BLaER1 treated with 17β-estradiol and CSF1 and Interleukin-3, amounts not matched to agents 10 nM and 100 nM (cell line): Measurements from ENCODE around the gene DIP2A.

Experiments used
- H3K27ac ChIP-seq, 11 experiments: shearing (Covaris generic); formaldehyde crosslinking; 2 replicates each; pipeline ENCODE4 v1.8.1; 2022
- H3K27me3 ChIP-seq, 11 experiments: shearing (Covaris generic); formaldehyde crosslinking; 2 replicates each; pipeline ENCODE4 v1.8.1; 2022
- H3K36me3 ChIP-seq, 11 experiments: shearing (Covaris generic); formaldehyde crosslinking; 2 replicates each; pipeline ENCODE4 v1.8.1; 2022
- H3K4me1 ChIP-seq, 10 experiments: shearing (Covaris generic); formaldehyde crosslinking; 2 replicates each; pipeline ENCODE4 v1.8.1; 2022
- H3K4me2 ChIP-seq, 11 experiments: shearing (Covaris generic); formaldehyde crosslinking; 2 replicates each; pipeline ENCODE4 v1.8.1; 2022
- H3K4me3 ChIP-seq, 10 experiments: shearing (Covaris generic); formaldehyde crosslinking; 2 replicates each; pipeline ENCODE4 v1.8.1; 2022
- H3K9ac ChIP-seq, 11 experiments: shearing (Covaris generic); formaldehyde crosslinking; 2 replicates each; pipeline ENCODE4 v1.8.1; 2022
- H3K9me3 ChIP-seq, 11 experiments: shearing (Covaris generic); formaldehyde crosslinking; replicated peaks in 1 of 11; 2 replicates each; pipeline ENCODE4 v1.8.1; 2022
- H4K20me1 ChIP-seq, 11 experiments: shearing (Covaris generic); formaldehyde crosslinking; 2 replicates each; pipeline ENCODE4 v1.8.1; 2022
- Cebpa-rat ChIP-seq, 11 experiments: shearing (Covaris generic); IDR thresholded peaks; 2 replicates each; pipeline ENCODE4 v1.8.1; 2022

Gene DIP2A

DNA sequence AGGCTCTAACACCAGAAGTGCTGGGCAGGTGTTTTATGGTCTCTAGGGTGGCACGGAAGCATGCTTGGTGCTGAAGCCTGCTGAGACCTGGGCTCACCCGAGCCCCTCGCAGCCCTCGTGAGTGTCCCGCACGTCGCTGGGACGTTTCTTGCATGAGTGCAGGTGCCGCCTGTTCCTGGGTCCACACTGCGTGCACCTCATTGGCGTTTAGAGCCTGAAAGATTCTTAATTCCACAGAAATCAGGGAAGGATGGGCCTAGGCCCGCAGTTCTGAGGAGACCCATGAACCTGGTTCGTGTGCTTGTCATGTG, 43.8 kb upstream of the DIP2A start:
- peaks cover 0 to 29% (median 25%) of the 10 kb centered on the region in 10 experiments; a peak in 16 of 20 replicates for H3K4me1 ChIP-seq
- TF ChIP-seq Cebpa-rat (IDR thresholded peaks at IDR 0.05), result no peak
- no peaks in the 10 kb centered on the region for H3K9me3 ChIP-seq
- peaks cover 51 to 81% (median 65%) of the 10 kb centered on the region in 11 experiments for H3K36me3 ChIP-seq
- no peak overlapping the region for H3K4me3 ChIP-seq
- H3K27me3 ChIP-seq, result no peaks in the 10 kb centered on the region
- H3K27ac ChIP-seq, result no peak overlapping the region
- peaks cover 0 to 20% (median 0%) of the 10 kb centered on the region in 11 experiments; a peak in 5 of 22 replicates for H4K20me1 ChIP-seq
- no peak overlapping the region for H3K4me2 ChIP-seq
- H3K9ac ChIP-seq, result no peak overlapping the region

DNA sequence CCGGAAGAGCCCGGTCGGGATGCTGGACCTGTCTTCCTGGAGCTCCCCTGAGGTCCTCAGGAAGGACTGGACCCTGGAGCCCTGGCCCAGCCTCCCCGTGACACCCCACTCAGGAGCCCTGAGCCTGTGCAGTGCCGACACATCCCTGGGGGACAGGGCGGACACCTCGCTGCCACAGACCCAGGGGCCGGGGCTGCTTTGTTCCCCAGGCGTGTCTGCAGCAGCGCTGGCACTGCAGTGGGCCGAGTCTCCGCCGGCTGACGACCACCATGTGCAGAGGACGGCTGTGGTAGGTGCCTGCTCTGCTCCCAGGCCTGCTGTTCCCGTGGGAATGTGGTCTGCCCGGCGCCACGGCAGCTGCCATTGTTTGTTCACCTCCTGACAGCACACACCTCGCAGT, 42.1 kb upstream of the DIP2A start:
- no peak overlapping the region for H3K4me3 ChIP-seq
- H3K4me2 ChIP-seq, result peak overlapping the region in 9 of 11 experiments; percentile 20 to 59 (median 45); a peak in 15 of 22 replicates
- H3K27me3 ChIP-seq, result no peaks in the 10 kb centered on the region
- H3K36me3 ChIP-seq, result peaks cover 40 to 80% (median 60%) of the 10 kb centered on the region in 11 experiments
- peaks cover 0 to 23% (median 0%) of the 10 kb centered on the region in 11 experiments; a peak in 5 of 22 replicates for H4K20me1 ChIP-seq
- TF ChIP-seq Cebpa-rat (IDR thresholded peaks at IDR 0.05), result no peak
- peak overlapping the region in 1 of 11 experiments; percentile 25; a peak in 2 of 22 replicates for H3K27ac ChIP-seq
- 0 out of 22 replicates have a peak overlapping the region, but pooled peaks of 1 of the 11 experiments have one; percentile 14 for H3K9ac ChIP-seq
- peaks cover 0 to 45% (median 41%) of the 10 kb centered on the region in 10 experiments; a peak in 16 of 20 replicates for H3K4me1 ChIP-seq
- H3K9me3 ChIP-seq, result no peaks in the 10 kb centered on the region

DNA sequence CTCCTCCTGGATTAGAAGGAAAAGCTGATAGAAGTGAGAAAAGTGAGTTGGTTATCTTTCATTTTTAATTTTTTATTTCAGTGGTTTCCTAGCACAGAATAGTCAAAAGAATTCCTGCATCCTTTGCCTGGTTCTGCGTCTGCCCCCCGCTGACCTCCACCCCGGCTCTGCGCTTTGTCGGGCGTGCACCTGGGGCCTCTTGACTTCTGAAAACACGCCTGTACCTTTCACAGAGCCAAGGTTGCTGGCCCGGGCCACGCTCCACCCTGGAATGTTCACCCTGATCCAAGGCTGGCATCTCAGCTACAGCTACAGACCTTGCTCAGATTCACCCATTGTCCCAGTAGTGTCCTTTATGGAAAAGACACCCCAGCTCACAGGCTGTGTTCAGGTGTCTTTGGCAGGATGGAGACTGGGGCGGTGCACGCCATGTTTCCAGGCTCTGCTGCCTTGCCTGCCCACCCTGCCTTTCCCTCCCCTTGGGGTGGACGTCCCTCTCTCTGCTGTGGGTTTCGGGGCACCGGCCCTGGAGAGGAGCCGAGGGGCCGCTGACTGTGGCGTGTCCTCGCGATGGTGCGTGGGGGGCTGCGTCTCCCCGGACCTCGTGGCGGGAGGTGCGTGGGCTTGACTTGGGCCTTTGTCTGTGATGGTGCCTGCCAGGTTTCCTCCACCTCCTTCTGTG, 40.3 kb upstream of the DIP2A start:
- Histone ChIP-seq H3K9ac (peak overlapping the region in 3 of 11 experiments; percentile 23 to 54 (median 25); a peak in 1 of 22 replicates), H3K9me3 (no peaks in the 10 kb centered on the region)

DNA sequence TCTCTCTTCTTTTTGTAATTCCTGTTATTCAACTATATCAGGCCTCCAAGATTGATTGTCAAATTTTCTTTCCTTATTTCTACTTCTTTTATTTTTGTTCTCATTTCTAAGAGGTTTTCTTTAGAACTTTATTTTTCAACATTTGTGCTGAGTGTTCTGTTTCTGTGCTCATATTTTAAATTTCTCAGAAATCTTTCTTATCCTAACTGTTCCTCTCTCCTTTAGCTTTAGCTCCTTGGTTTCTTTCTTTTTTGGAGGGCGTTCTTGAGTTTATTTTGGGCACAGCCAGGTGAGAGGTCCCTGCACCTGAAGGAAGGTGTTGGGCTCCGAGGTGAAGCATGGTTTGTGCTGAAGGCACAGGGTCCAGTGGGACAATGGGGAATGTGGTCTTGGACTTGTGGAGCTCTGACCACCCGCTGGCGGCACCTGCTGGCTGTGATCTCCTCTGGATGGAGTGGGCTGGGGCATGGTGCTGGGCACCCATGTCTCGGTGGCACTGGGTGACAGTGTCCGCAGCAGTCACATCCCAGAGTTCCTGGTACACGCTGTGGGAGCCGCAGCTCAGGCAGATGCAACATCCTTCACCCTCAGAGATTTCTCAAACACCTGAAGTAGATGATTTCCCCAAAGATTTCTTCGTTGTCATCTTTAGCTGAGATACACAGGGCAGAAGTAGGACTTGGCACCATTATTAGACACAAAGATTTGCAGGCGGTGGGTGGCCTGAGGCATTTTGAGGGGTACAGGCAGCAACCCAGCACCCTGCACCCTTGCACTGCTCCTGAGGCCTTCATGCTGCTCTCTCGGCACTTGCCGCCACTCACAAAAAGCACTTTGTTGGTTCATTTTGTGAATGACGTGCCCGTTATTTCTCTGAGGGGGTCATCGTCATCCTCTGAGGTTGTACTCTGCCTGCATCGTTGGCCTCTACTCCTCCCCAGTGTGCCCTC, 38.2 kb upstream of the DIP2A start:
- Histone ChIP-seq H3K4me2 (peak overlapping the region in 9 of 11 experiments; percentile 13 to 77 (median 71); a peak in 16 of 22 replicates), H3K27me3 (no peaks in the 10 kb centered on the region), H3K4me1 (peaks cover 10 to 74% (median 65%) of the 10 kb centered on the region in 10 experiments), H3K4me3 (no peak overlapping the region), H4K20me1 (peaks cover 0 to 12% (median 0%) of the 10 kb centered on the region in 11 experiments; a peak in 5 of 22 replicates), H3K36me3 (peaks cover 42 to 79% (median 63%) of the 10 kb centered on the region in 11 experiments), H3K9ac (peak overlapping the region in 2 of 11 experiments; percentile 7 to 29; a peak in 1 of 22 replicates), H3K27ac (no peak overlapping the region), H3K9me3 (no peaks in the 10 kb centered on the region)
- no peak for TF ChIP-seq Cebpa-rat (IDR thresholded peaks at IDR 0.05)

More for the DNA sequence above, 40.3 kb upstream of the DIP2A start:
- H3K4me2 ChIP-seq, result peak overlapping the region in 3 of 11 experiments; percentile 70 to 77 (median 75); a peak in 6 of 22 replicates
- H3K4me1 ChIP-seq, result peaks cover 4 to 64% (median 57%) of the 10 kb centered on the region in 10 experiments; a peak in 18 of 20 replicates
- peaks cover 0 to 8% (median 0%) of the 10 kb centered on the region in 11 experiments; a peak in 5 of 22 replicates for H4K20me1 ChIP-seq
- H3K4me3 ChIP-seq, result no peak overlapping the region
- H3K36me3 ChIP-seq, result peaks cover 37 to 80% (median 59%) of the 10 kb centered on the region in 11 experiments
- H3K27me3 ChIP-seq, result no peaks in the 10 kb centered on the region
- H3K27ac ChIP-seq, result no peak overlapping the region
- TF ChIP-seq Cebpa-rat (IDR thresholded peaks at IDR 0.05), result no peak

DNA sequence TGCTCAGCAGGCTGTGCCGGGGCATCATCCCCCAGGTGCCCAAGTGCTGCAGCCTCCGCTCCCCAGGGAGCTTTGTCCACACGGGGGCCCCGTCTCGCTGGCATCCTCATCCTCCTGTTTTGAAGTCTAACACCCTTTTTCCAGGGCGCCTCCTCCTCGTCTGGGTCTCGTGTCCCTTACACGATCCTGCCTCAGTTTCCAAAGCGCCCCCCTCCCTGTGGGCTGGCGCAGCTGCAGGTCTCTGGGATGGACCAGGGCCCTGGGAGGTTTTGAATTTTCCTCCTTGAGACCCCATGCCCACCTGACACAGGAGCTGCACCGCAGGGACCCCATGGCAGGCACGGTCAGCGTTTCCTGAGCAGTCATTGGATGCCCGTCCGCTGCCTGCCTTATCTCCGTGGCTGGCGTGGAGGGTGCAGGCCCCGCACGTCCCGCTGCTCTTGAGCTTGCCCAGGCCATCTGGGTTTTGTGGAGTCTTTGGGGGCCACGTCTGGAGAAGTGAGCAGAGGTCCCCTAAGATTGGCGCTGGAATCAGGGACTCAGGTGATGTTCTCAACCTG, 37.4 kb upstream of the DIP2A start:
- no peaks in the 10 kb centered on the region for H3K27me3 ChIP-seq
- H3K4me3 ChIP-seq, result no peak overlapping the region
- peak overlapping the region in 3 of 11 experiments; percentile 7 to 29 (median 13); a peak in 1 of 22 replicates for H3K9ac ChIP-seq
- H3K27ac ChIP-seq, result no peak overlapping the region; a peak in 1 of 22 replicates
- H4K20me1 ChIP-seq, result peaks cover 0 to 13% (median 0%) of the 10 kb centered on the region in 11 experiments; a peak in 5 of 22 replicates
- peaks cover 37 to 79% (median 59%) of the 10 kb centered on the region in 11 experiments for H3K36me3 ChIP-seq
- TF ChIP-seq Cebpa-rat (IDR thresholded peaks at IDR 0.05), result no peak
- H3K4me2 ChIP-seq, result peak overlapping the region in 9 of 11 experiments; percentile 13 to 77 (median 71); a peak in 16 of 22 replicates
- peaks cover 10 to 72% (median 64%) of the 10 kb centered on the region in 10 experiments for H3K4me1 ChIP-seq
- H3K9me3 ChIP-seq, result no peaks in the 10 kb centered on the region

DNA sequence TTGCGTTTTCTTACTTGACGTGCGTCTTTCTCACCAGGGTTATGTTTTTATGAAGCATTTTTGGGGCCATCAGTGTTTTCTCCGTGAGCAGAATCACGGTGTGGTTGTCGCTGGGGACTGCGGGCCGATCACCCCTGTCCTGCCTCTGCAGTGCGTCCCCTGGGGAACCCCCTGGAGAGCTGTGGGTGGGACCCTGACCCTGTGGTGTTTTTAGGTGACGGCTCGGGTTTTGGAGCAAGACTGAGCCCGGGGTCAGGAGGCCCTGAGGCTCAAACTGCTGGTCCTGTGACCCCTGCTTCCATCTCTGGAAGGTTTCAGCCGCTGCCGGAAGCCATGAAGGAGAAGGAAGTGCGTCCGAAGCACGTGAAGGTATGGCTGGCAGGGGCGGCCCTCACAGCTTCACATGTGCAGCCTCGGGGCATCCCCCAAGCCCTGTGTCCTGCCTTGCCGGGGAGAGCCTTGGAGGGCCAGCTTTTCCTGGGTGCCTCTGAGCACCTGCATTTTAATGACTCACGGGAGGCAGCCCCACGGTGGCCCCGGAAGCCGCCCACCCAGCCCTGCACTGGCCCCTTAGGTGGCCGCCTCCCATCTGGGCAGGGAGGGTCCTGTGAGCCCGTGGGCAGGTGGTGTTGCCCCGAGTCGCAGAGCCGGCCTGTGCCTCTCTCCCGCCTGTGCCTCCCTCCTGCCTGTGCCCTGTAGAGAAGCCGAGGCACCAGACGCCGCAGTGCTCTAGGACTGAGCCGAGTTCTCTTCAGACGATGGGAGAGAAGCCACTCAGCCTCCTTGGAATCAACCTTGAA, 36.7 kb upstream of the DIP2A start:
- Histone ChIP-seq H4K20me1 (peaks cover 0 to 16% (median 0%) of the 10 kb centered on the region in 11 experiments; a peak in 4 of 22 replicates), H3K36me3 (peaks cover 38 to 79% (median 56%) of the 10 kb centered on the region in 11 experiments; a peak in 21 of 22 replicates), H3K27ac (peak overlapping the region in 3 of 11 experiments; percentile 19 to 64 (median 63); a peak in 2 of 22 replicates), H3K27me3 (no peaks in the 10 kb centered on the region), H3K4me2 (peak overlapping the region in 6 of 11 experiments; percentile 58 to 77 (median 74); a peak in 8 of 22 replicates), H3K9me3 (no peaks in the 10 kb centered on the region), H3K9ac (0 out of 22 replicates have a peak overlapping the region, but pooled peaks of 1 of the 11 experiments have one; percentile 29), H3K4me3 (no peak overlapping the region), H3K4me1 (peaks cover 10 to 65% (median 57%) of the 10 kb centered on the region in 10 experiments)
- no peak for TF ChIP-seq Cebpa-rat (IDR thresholded peaks at IDR 0.05)

DNA sequence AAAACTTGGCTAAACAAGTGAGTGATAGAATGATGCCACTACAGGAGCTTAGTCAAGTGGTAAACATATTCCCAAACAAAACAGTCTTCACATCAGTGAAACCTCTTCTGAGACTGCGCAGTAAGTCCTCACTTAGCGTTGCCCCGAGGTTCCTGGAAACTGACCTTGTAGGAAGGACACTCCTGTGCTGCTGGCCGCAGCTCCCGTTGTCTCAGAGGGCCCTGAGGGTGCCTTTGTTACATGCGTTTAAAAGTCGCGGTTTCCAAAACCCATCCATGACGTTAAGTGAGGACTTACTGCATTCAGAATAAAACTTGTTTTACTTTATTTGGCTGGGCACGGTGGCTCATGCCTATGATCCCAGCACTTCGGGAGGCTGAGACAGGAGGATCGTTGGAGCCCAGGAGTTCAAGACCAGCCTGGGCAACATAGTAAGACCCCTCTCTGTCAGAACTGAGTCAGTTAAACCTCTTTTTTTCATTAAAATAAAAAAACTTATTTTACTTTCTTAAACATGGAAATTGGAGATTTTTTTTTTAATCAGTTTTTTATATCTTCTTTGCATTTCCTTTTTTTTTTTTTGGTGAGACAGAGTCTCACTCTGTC, 36.0 kb upstream of the DIP2A start:
- peaks cover 10 to 61% (median 53%) of the 10 kb centered on the region in 10 experiments for H3K4me1 ChIP-seq
- peak overlapping the region in 7 of 11 experiments; percentile 30 to 75 (median 47); a peak in 10 of 22 replicates for H3K4me2 ChIP-seq
- no peak for TF ChIP-seq Cebpa-rat (IDR thresholded peaks at IDR 0.05)
- no peaks in the 10 kb centered on the region for H3K27me3 ChIP-seq
- H3K9ac ChIP-seq, result no peak overlapping the region
- no peak overlapping the region for H3K4me3 ChIP-seq
- peak overlapping the region in 5 of 11 experiments; percentile 36 to 64 (median 51); a peak in 7 of 22 replicates for H3K27ac ChIP-seq
- H3K36me3 ChIP-seq, result peaks cover 38 to 79% (median 58%) of the 10 kb centered on the region in 11 experiments; a peak in 21 of 22 replicates
- peaks cover 0 to 21% (median 0%) of the 10 kb centered on the region in 11 experiments; a peak in 3 of 22 replicates for H4K20me1 ChIP-seq
- H3K9me3 ChIP-seq, result no peaks in the 10 kb centered on the region
